GM18861 (cell line): ENCODE data around the gene NEDD4.
"Not testable (repeated sequence)": the region's sequence is repeated elsewhere in the genome, so short reads cannot be mapped to it uniquely, and the experiment has no call there.

Experiments used
- ATAC-seq: cut with Tn5 transposase; IDR thresholded peaks from one replicate; pipeline ENCODE4 v1.9.1; 2021; ENCODE audit not compliant: unreplicated experiment

The NEDD4 gene

GRCh38 chr15:55993111-55993803 is at the start of gene NEDD4:
Gene NEDD4, minus strand, starts transcription at chr15:55993612. Its CDS starts 57 bp downstream, at chr15:55993555.
- ATAC-seq: peak; percentile 62

DNA sequence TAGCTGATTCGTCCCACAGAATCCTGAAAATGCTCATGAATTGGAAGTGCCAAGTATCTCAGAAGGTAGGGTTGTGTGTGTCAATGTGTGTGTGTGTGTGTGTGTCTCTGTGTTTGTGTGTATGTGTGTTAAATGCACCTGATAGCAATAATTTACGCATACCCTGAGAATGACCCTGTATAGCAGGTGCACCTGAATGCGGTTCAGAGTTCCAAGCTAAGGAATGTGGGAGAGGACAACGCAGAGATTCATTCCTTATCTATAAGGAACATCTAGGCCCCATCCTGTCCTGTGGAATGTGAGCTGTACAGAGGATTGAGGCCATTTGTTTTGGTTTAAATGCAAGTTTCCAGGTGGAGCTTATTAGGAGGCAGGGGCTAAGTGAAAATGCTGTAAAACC is 49.1 kb upstream of the NEDD4 start:
- no peak for ATAC-seq

DNA sequence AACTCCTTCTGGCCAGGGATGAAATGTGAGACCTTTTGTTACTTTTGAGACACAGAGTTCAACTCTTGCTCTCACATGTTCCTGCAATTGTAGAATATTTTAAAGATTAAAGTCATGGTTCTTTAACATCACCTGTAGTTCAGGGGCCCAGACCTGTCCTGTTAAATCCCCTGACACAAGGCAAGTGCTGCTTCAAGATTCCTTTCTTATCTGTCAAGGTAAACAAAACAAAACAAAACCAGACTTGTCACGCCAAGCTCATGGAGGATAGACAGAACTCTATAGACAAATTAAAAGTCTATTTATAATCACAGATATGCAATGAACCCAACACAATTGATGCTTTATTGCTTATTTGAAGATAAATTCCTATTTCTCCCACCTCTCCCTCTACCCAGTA is 48.6 kb upstream of the NEDD4 start:
- no peak for ATAC-seq

DNA sequence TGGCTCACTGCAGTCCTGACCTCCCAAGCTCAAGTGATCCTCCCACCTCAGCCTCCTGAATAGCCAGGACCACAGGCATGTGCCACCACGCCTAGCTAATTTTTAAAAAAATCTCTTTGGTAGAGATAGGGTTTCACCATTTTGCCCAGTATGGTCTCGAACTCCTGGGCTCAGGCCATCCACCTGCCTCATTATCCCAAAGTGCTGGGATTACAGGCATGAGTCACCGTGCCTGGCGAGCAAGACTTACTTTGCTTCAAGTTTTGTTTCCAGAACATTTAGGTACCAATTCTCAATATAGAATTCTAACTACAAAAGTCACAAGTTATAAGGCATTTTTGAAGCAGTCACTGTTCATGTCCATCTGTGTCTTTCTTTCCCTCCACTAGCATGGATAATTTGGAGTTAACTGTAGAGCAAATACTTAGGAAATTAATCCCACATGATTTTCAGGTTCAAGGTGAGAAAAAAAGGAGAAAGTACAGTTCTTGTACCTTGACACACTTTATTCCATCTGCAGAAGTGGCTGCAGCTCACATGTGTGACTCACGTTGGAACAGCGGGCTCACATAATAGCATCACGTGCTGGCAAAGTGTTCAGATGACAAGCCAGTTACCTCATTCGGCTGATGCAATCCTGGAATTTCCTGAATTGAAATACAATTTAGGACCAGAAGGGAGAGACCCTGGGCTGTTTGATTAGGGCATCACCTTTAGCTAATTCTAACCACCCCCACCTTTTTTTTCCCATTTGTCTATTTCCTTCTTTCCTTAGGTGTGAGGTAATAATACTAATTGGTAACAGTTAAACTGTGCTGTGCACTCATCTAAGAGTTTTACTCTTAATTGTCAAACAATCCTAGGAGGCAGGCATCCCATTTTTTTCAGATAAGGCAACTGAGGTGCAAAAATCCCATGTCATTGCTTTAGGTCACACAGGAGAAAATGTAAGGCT is 46.9 kb upstream of the NEDD4 start:
- ATAC-seq: no peak

GRCh38 chr15:56038707-56039106 is 45.3 kb upstream of the NEDD4 start:
- ATAC-seq: no peak

DNA sequence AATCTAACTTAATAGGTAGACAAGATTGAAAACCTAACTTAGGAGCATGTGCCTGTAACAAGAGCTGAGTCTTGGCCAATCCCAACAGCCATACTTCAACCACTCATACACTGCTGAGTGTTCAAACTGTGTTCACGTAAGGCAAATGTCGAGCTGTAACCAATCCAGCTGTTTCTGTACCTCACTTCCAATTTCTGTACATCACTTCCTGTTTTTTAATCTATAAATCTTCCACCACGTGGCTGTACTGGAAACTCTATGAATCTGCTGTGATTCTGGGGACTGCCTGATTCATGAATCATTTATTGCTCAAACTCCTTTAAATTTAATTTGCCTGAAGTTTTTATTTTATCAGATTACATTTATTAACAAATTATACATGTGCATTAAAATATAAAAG is 44.6 kb upstream of the NEDD4 start:
- ATAC-seq: no peak

- no peak for ATAC-seq
Observed at GRCh38 chr15:56036546-56037067, 43.2 kb upstream of the NEDD4 start.

DNA sequence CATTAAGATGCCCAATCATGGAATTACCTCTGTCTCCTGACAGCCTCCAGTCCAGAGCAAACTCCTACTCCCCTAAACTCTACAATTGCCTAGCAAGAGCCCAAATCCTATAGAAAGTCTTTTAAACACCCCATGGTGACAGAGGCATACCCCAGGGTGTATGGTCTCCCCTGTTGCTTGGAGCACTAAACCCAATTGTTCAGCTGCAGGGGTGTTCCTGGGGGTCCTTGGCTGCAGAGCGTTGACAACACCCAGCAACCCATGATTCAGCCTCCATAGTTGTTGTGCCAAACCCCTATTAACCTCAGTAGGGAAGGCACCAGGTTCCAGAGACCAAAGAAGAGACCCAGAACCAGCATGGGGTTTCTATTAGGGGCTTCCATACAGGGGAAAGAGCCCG is 41.8 kb upstream of the NEDD4 start:
- ATAC-seq: no peak

DNA sequence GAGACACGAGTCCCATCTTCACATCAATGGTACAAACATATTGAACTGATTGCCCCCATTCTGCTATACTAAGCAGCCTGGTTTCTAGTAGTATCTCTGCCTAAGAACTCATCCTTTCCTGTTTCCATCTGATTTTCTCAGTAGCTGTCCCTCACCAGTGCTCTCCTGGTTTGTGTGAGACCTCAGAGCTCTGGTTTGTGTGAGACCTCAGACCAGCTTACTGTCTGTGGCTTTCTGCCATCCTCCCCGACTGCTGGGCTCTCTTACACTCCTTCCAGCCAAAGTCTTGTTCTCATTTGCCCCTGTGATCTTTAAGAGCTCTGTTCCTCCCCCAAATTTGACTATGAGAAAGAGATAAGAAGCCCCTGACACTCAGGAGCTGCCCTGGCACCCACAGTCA is 41.1 kb upstream of the NEDD4 start:
- no peak for ATAC-seq

DNA sequence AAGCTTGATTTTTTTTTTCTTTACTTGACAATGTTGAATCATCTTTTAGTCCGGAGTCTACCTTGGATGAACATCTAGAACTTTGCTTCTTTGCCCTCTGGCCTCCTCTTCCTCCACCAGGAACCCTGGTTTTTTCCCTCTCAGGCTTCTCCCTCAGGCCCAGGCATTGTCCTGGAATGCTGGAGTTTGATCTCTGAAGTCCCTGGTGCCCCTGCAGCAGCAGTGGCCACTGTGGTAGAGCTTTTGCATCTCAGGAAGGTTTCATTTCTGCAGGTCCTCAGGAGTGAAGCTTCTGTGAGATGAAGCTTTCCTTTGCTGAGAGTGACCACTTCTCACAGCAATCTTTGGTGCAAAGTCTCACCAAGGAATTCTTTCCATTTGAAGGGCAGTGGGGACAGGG is 39.0 kb upstream of the NEDD4 start:
- ATAC-seq: no peak

DNA sequence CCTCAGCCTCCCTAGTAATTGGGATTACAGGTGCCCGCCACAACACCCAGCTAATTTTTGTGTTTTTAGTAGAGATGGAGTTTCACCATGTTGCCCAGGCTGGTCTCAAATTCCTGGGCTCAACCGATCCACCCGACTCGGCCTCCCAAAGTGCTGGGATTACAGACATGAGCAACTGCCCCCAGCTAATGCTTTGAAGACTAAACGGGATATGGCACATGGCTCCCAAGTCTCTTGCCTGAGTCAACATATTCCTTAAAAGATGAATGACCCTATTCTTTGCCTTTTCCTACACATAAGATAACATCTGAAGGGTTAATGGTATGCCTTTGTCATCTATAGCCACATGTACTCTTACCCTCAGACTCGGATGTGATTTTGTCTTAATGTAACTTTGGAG is 38.4 kb upstream of the NEDD4 start:
- no peak for ATAC-seq

- ATAC-seq: no peak
Observed at GRCh38 chr15:56031402-56031801, 38.0 kb upstream of the NEDD4 start.

DNA sequence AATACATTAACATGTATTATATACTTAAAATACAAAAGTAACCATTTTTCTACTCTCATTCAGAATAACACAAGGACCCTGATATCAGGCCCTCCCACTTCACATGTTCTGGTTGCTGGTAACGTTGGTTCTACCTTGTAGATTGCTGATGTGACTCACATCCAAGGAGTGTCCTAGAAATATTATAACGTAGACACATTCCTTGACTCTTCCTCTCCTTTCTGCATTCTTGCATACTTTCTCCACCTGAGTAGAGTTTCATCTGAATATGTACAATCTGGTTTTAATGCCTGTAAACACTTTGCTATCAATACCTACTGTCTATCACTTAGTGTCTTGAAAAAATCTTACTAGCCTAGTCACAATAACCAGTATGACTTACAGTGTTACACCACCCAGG is 35.0 kb upstream of the NEDD4 start:
- no peak for ATAC-seq

DNA sequence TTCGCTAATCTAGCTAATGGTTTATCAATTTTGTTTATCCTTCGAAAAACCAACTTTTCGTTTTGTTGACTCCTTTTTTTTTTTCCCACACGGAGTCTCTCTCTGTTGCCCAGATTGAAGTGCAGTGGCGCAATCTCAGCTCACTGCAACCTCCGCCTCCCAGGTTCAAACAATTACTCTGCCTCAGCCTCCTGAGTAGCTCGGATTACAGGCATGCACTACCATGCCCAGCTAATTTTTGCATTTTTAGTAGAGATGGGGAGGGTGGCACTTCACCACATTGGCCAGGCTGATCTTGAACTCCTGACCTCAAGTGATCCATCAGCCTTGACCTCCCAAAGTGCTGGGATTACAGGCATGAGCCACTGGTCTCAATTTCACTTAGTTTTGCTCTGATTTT is 29.7 kb upstream of the NEDD4 start:
- ATAC-seq: not testable (repeated sequence)

DNA sequence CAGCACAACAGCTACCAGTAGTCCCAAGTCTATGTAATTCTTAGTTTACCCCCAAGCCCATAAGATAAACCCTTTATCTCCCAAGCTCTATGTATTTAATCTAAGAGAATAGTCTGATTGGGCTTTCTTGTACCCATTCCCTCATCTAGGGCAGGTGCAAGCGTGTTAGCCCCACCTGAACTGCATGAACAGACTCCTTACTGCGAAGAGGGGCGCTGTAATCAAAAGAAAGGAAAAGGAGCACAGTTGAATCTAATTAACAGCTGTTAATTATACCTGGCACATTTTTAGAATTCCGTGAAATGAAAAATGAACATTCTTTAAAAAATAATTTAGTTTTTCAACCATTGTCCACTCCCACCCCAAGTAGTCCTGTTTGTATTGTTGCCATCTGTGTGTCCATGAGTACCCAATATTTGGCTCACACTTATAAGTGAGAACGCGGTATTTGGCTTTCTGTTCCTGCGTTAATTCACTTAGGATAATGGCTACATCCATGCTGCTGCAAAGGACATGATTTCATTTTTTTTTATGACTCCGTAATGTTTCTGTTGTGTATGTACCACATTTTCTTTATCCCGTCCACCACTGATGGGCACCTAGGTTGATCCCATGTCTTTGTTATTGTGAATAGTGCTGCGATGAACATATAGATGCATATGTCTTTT is 26.5 kb upstream of the NEDD4 start:
- no peak for ATAC-seq

DNA sequence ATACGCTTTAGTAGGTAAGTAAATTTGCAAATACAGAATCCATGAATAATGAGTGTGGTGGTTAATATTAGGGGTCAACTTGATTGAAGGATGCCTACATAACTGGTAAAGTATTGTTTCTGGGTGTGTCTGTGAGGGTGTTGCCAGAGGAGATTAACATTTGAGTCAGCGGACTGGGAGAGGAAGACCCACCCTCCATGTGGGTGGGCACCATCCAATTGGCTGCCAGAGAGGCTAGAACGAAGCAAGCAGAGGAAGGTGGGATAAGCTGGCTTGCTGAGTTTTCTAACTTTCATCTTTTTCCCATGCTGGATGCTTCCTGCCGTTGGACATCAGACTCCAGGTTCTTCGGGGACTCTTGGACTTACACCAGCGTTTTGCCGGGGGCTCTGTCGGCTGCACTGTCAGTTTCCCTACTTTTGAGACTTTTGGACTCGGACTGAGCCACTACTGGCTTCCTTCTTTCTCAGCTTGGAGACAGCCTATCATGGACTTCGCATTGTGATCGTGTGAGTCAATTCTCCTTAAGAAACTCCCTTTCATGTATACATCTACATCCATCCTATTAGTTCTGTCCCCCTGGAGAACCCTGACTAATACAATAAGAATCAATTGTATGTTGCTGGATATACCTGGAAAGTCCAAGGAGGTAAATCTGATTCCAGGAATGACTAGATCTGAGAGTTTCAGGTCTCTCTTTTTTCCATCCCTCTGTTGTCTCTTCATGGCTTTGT is 25.8 kb upstream of the NEDD4 start:
- ATAC-seq: no peak

DNA sequence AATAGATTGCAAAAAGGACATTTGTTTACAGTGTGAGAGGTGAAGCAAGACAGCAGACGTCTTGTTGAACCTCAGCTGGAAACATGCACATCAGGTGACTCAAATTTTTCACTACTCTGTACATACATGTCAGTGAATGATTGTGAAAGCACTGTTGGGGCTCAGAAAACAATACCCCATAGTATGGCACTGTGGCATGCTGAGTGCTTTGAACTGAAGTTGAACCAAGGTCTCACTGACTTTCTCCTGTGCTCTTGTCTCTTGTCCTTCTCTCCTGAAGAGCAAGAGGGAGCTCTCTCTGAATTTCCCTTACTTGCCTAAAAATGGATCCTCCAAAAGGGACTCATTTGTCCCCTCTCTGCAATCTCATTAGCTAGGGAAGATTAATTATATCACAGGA is 24.5 kb upstream of the NEDD4 start:
- ATAC-seq: no peak

DNA sequence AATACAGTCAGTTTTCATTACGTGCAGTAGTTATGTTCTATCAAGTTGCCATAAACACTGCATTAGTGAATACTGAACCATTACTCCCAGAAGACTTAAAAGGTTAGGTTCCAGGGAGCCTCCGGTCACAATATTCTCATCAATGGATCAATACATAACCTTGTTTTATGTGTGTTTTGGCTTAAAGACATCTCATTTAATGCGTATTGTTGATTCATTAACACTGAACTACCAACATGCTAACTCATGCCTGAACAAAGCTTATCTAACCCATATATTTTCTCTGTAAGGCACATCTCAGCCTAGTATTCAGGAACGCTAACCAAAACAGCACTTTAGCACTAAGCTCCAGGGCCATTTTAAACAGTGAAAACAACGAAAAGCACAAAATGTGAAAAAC is 24.1 kb upstream of the NEDD4 start:
- no peak for ATAC-seq

- ATAC-seq: no peak
Observed at GRCh38 chr15:56016281-56016680, 22.9 kb upstream of the NEDD4 start.

DNA sequence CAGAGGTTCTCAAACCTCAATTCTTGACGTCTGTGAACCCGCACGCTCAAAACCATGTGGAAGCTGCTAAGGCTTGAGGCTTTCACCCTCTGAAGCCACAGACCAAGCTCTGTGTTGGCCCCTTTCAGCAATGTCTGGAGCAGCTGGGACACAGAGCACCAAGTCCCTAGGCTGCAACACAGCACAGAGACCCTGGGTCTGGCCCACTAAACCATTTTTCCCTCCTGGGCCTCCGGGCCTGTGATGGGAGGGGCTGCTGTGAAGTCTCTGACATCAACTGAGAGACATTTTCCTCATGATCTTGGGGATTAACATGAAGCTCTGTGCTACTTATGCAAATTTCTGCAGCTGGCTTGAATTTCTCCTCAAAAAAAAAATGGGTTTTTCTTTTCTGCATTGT is 21.3 kb upstream of the NEDD4 start:
- ATAC-seq: no peak

DNA sequence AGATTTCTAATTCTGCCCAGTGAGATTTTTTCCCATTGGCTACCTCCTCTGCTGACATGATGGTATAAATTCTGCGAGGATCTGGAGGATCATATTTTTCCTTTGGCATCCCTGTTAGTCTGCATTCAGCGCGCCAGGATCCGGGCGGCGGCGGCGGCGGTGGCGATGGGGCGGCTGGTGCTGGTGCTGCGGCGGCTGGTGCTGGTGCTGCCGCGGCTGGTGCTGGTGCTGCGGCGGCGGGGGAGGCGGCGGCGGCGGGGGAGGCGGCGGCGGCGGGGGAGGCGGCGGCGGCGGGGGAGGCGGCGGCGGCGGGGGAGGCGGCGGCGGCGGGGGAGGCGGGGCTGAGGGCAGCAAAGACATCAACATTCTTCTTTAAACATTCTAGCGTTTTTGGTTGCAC is 13.6 kb upstream of the NEDD4 start:
- not testable (repeated sequence) for ATAC-seq
